HCT116 (cell line): Measurements from ENCODE around the gene C10orf53. TPM values are rescaled to one million over a fixed set of nuclear protein-coding genes. Genes with fewer than 3 reads are reported as not detected.

ENCODE experiments used
- ATAC-seq: fragments of 200-7000 bp; cut with Tn5 transposase; 2 replicates; pipeline ENCODE4 v1.9.1; 2020; ENCODE audit warnings: mild to moderate bottlenecking, moderate library complexity
- BruUV-seq: library from RNA; stranded (reverse); fragments of 400-500 nt; replicated peaks from 2 replicates; lab custom pipeline; 2021; lab: Mats Ljungman, UMichigan
- CTCF ChIA-PET: fragments of 300-600 bp; sonication (Branson Sonifier 250); formaldehyde crosslinking; loops from one replicate; lab custom pipeline; 2021; ENCODE audit warnings: antibody characterized with exemption; lab: Charles Lee
- POLR2A ChIA-PET: fragments of 300-600, 350-600 bp; sonication (Branson Sonifier 250); formaldehyde crosslinking; loops from one replicate; lab custom pipeline; 2021; ENCODE audit warnings: antibody characterized with exemption; lab: Charles Lee
- RAD21 ChIA-PET, 2 experiments: fragments of 300-600 bp; sonication (Branson Sonifier 250); formaldehyde crosslinking; loops; one replicate each; lab custom pipeline; 2023; ENCODE audit warnings: low total read pairs in 2 of 2; ENCODE audit not compliant: uncharacterized antibody in 2 of 2, unreplicated experiment in 2 of 2, low non-redundant PET in 1 of 2; lab: Charles Lee
- DNase-seq: peaks from one replicate; pipeline ENCODE4 v3.0.0-alpha.2; 2010; ENCODE audit warnings: low read depth, low spot score
- H2AFZ ChIP-seq: fragments of 200-600 bp; shearing (Covaris generic), sonication (generic); 2 replicates; pipeline ENCODE4 v1.6.1; 2017; ENCODE audit warnings: low read depth, mixed run types, mixed read lengths, antibody characterized with exemption, low read length; ENCODE audit not compliant: poor library complexity, severe bottlenecking
- H3K27ac ChIP-seq: 2 replicates; pipeline ENCODE4 v1.5.1; 2012; ENCODE audit warnings: low read depth, low read length
- H3K27me3 ChIP-seq: fragments of 200-600 bp; sonication (generic); 2 replicates; pipeline ENCODE4 v1.6.1; 2016; ENCODE audit warnings: mixed run types, low read length, mixed read lengths; ENCODE audit not compliant: insufficient read depth
- H3K36me3 ChIP-seq, 2 experiments: fragments of 200-500 bp in 1 of 2; fragments of 200-600 bp in 1 of 2; sonication (Bioruptor generic) in 1 of 2; sonication (generic) in 1 of 2; 2 replicates each; pipeline versions ENCODE4 v1.5.1 to v1.6.1; 2014 to 2016; ENCODE audit warnings: low read length in 2 of 2, inconsistent platforms in 1 of 2, mixed read lengths in 1 of 2, mixed run types in 1 of 2; ENCODE audit not compliant: insufficient read depth in 2 of 2, control insufficient read depth in 1 of 2
- H3K4me1 ChIP-seq, 2 experiments: fragments of 200-600 bp in 1 of 2; sonication (generic) in 1 of 2; 2 replicates each; pipeline versions ENCODE4 v1.5.1 to v1.6.1; 2012 to 2017; ENCODE audit warnings: low read length in 2 of 2, inconsistent platforms in 1 of 2, mild to moderate bottlenecking in 1 of 2, mixed read lengths in 1 of 2, mixed run types in 1 of 2, moderate library complexity in 1 of 2; ENCODE audit not compliant: insufficient read depth in 2 of 2, control insufficient read depth in 1 of 2
- H3K4me2 ChIP-seq: fragments of 200-600 bp; sonication (generic); 2 replicates; pipeline ENCODE4 v1.6.1; 2017; ENCODE audit warnings: mixed run types, low read length, mixed read lengths
- H3K4me3 ChIP-seq, 2 experiments: fragments of 200-600 bp in 1 of 2; sonication (generic) in 1 of 2; replicated peaks in 1 of 2; 2 replicates each; pipeline ENCODE4 v1.5.1; 2011 to 2016; ENCODE audit warnings: low read length in 2 of 2, control low read depth in 1 of 2, low read depth in 1 of 2, mild to moderate bottlenecking in 1 of 2, mixed read lengths in 1 of 2, mixed run types in 1 of 2
- H3K79me2 ChIP-seq: fragments of 200-600 bp; sonication (generic); 2 replicates; pipeline ENCODE4 v1.6.1; 2017; ENCODE audit warnings: mild to moderate bottlenecking, mixed run types, low read length, moderate library complexity, mixed read lengths; ENCODE audit not compliant: insufficient read depth
- H3K9ac ChIP-seq: fragments of 200-600 bp; sonication (generic); 2 replicates; pipeline ENCODE4 v1.6.1; 2016; ENCODE audit warnings: low read length, mixed read lengths
- H3K9me2 ChIP-seq: fragments of 200-600 bp; sonication (generic), shearing (Covaris generic); 2 replicates; pipeline ENCODE4 v1.6.1; 2017; ENCODE audit warnings: mixed run types, mild to moderate bottlenecking, moderate library complexity; ENCODE audit not compliant: insufficient read depth
- H3K9me3 ChIP-seq, 2 experiments: fragments of 200-500 bp in 1 of 2; fragments of 200-600 bp in 1 of 2; sonication (Bioruptor generic) in 1 of 2; sonication (generic) in 1 of 2; 2 replicates each; pipeline ENCODE4 v1.6.1; 2014 to 2017; ENCODE audit warnings: low read length in 2 of 2, mixed read lengths in 2 of 2, inconsistent platforms in 1 of 2, low read depth in 1 of 2, mild to moderate bottlenecking in 1 of 2, mixed run types in 1 of 2, moderate library complexity in 1 of 2; ENCODE audit not compliant: control insufficient read depth in 1 of 2, insufficient read depth in 1 of 2
- H4K20me1 ChIP-seq: fragments of 200-600 bp; sonication (generic), shearing (Covaris generic); 2 replicates; pipeline ENCODE4 v1.6.1; 2017; ENCODE audit warnings: mixed run types, mild to moderate bottlenecking, moderate library complexity; ENCODE audit not compliant: insufficient read depth
- CEBPB ChIP-seq: IDR thresholded peaks from 2 replicates; pipeline ENCODE4 v1.6.1; 2012; ENCODE audit warnings: low read depth
- EGR1 ChIP-seq: IDR thresholded peaks from 2 replicates; pipeline ENCODE4 v1.6.1; 2012; ENCODE audit warnings: low read depth
- EZH2 ChIP-seq: fragments of 200-600 bp; sonication (generic); IDR thresholded peaks from 2 replicates; pipeline ENCODE4 v1.6.1; 2017; ENCODE audit warnings: antibody characterized with exemption, mixed run types
- FOSL1 ChIP-seq: IDR thresholded peaks from 2 replicates; pipeline ENCODE4 v1.6.1; 2012; ENCODE audit warnings: low read depth
- POLR2A ChIP-seq: IDR thresholded peaks from 2 replicates; pipeline ENCODE4 v1.7.0; 2011; ENCODE audit warnings: borderline replicate concordance; ENCODE audit not compliant: insufficient read depth, insufficient read length; ENCODE audit errors: extremely low read depth
- RAD21 ChIP-seq: IDR thresholded peaks from 2 replicates; pipeline ENCODE4 v1.6.1; 2012; ENCODE audit warnings: low read depth, mild to moderate bottlenecking
- ZNF274 ChIP-seq: fragments of 200-500 bp; sonication (Bioruptor generic); IDR thresholded peaks from 2 replicates; pipeline ENCODE4 v1.6.1; 2014; ENCODE audit warnings: mild to moderate bottlenecking, low read depth, low read length, inconsistent platforms
- intact Hi-C: fragments of 100-400 bp; cut with micrococcal nuclease; formaldehyde crosslinking; loops from 2 replicates; pipeline ENCODE4 v1.10.0; 2022
- total RNA-seq: library from RNA; stranded (reverse); gene quantifications from one replicate; pipeline ENCODE4 v1.2.1, GENCODE V29; 2021; ENCODE audit not compliant: unreplicated experiment
- TF ChIP-seq, protein P1 (sequence below), 3 experiments: fragments of 200-600 bp in 1 of 3; sonication (generic) in 1 of 3; IDR thresholded peaks in 2 of 3; conservative IDR thresholded peaks in 1 of 3; 2 replicates each; pipeline ENCODE4 v1.5.1; 2012 to 2017; ENCODE audit warnings: low read depth in 2 of 3, low read length in 2 of 3, antibody characterized with exemption in 1 of 3, borderline replicate concordance in 1 of 3, control low read depth in 1 of 3, mild to moderate bottlenecking in 1 of 3, mixed read lengths in 1 of 3, mixed run types in 1 of 3, moderate library complexity in 1 of 3; ENCODE audit not compliant: insufficient read depth in 1 of 3
- TF ChIP-seq, protein P2 (sequence below): IDR thresholded peaks from 2 replicates; pipeline ENCODE4 v1.6.1; 2012; ENCODE audit warnings: low read depth
- TF ChIP-seq, protein P3 (sequence below): IDR thresholded peaks from 2 replicates; pipeline ENCODE4 v1.6.1; 2012

The C10orf53 gene
- total RNA-seq, 1 experiment from 2014 or later = not detected

DNA sequence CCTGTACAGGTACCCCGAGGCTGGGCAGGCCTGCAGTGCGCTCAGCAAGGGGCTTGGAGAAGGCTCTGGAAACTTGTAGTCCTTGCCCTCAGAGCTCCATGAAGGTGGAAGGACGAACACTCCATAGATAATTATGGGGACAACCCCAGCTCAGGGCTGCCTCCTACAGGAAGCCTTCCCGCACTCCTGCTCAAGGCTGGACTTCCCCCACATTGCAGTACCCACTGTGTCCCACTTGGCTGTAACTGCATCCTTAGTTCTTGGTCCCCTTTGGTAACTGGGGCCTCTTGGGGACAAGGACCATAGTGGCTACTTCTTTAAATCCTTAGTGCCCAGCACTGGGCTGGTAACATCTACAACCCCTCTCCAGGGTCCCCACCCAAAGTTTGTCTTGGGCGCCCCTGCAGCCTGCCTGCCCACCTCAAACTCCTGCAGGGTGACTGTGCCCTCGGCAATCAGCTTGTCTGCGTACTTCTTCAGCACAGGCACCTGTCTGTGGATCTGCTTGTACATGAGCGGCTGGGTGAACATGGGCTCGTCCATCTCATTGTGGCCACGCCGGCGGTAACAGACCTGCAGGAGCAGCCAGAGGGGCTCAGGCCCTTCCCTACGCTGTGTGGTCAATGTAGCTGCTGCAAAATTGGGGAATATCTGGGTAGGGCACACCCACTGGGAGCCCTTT is 65.6 kb downstream of the C10orf53 start:
- POLR2A ChIA-PET = no interaction called here
- RAD21 ChIA-PET = no interaction called here
- intact Hi-C loops = no loop called here
- no peaks in the 10 kb centered on the region for H3K4me1 ChIP-seq
- H2AFZ ChIP-seq = no peak overlapping the region
- H3K9me3 ChIP-seq = no peaks in the 10 kb centered on the region
- H3K4me3 ChIP-seq = no peak overlapping the region
- CTCF ChIA-PET = no interaction called here
- H3K27ac ChIP-seq = no peak overlapping the region
- H3K4me2 ChIP-seq = no peak overlapping the region
- no peaks in the 10 kb centered on the region for H3K9me2 ChIP-seq
- no TSS peak for BruUV-seq
- no peaks in the 10 kb centered on the region for H4K20me1 ChIP-seq
- no peaks in the 10 kb centered on the region for H3K79me2 ChIP-seq
- H3K27me3 ChIP-seq = no peaks in the 10 kb centered on the region
- no peak for DNase-seq
- H3K36me3 ChIP-seq = peaks cover 0 to 5% of the 10 kb centered on the region in 2 experiments; a peak in 2 of 4 replicates
- no peak overlapping the region for H3K9ac ChIP-seq
- TF ChIP-seq POLR2A = no peak
- TF ChIP-seq, protein P1, sequence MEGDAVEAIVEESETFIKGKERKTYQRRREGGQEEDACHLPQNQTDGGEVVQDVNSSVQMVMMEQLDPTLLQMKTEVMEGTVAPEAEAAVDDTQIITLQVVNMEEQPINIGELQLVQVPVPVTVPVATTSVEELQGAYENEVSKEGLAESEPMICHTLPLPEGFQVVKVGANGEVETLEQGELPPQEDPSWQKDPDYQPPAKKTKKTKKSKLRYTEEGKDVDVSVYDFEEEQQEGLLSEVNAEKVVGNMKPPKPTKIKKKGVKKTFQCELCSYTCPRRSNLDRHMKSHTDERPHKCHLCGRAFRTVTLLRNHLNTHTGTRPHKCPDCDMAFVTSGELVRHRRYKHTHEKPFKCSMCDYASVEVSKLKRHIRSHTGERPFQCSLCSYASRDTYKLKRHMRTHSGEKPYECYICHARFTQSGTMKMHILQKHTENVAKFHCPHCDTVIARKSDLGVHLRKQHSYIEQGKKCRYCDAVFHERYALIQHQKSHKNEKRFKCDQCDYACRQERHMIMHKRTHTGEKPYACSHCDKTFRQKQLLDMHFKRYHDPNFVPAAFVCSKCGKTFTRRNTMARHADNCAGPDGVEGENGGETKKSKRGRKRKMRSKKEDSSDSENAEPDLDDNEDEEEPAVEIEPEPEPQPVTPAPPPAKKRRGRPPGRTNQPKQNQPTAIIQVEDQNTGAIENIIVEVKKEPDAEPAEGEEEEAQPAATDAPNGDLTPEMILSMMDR (IDR thresholded peaks at IDR 0.05 in 2 of 3, conservative IDR thresholded peaks at IDR 0.05 in 1 of 3; ENCODE audit: borderline replicate concordance in 1 of 3, insufficient read depth in 1 of 3, low read depth in 2 of 3, low read length in 2 of 3) = peak in 2 of 3 experiments; percentile 7 to 43; a peak in 2 of 6 replicates
- peak; percentile 72 for ATAC-seq

DNA sequence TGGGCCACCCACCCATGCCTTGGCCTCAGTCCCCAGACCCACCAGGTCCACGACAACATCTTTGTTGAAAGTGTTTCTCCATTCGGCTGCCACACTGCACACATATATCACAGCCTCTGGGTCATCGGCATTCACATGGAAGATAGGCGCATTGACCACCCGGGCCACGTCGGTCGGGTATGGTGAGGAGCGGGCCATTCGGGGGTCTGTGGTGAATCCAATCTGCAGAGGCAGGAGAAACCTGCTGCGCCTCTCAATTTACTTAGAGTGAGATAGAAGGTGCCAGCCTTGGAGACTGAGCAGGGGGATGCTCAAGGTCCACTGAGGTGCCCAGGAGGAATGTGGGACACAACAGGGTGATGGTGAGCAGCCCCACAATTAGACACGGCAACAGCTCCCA is 66.3 kb downstream of the C10orf53 start:
- Histone ChIP-seq H3K4me2 (no peak overlapping the region), H3K9me3 (no peaks in the 10 kb centered on the region), H3K27me3 (no peaks in the 10 kb centered on the region), H3K36me3 (peaks cover 0 to 5% of the 10 kb centered on the region in 2 experiments; a peak in 2 of 4 replicates), H3K9me2 (no peaks in the 10 kb centered on the region), H3K9ac (no peak overlapping the region), H2AFZ (no peak overlapping the region), H3K27ac (no peak overlapping the region), H3K4me3 (no peak overlapping the region), H3K79me2 (no peaks in the 10 kb centered on the region), H3K4me1 (no peaks in the 10 kb centered on the region), H4K20me1 (no peaks in the 10 kb centered on the region)
- intact Hi-C loops = no loop called here
- DNase-seq = no peak
- no peak for ATAC-seq
- RAD21 ChIA-PET = no interaction called here
- POLR2A ChIA-PET = no interaction called here
- no peak for TF ChIP-seq CEBPB
- TF ChIP-seq, protein P1 (IDR thresholded peaks at IDR 0.05 in 2 of 3, conservative IDR thresholded peaks at IDR 0.05 in 1 of 3; ENCODE audit: borderline replicate concordance in 1 of 3, insufficient read depth in 1 of 3, low read depth in 2 of 3, low read length in 2 of 3) = no peak
- TF ChIP-seq EGR1 = no peak
- no peak for TF ChIP-seq ZNF274
- no peak for TF ChIP-seq FOSL1
- no peak for TF ChIP-seq EZH2
- TF ChIP-seq RAD21 = no peak
- TF ChIP-seq, protein P2, sequence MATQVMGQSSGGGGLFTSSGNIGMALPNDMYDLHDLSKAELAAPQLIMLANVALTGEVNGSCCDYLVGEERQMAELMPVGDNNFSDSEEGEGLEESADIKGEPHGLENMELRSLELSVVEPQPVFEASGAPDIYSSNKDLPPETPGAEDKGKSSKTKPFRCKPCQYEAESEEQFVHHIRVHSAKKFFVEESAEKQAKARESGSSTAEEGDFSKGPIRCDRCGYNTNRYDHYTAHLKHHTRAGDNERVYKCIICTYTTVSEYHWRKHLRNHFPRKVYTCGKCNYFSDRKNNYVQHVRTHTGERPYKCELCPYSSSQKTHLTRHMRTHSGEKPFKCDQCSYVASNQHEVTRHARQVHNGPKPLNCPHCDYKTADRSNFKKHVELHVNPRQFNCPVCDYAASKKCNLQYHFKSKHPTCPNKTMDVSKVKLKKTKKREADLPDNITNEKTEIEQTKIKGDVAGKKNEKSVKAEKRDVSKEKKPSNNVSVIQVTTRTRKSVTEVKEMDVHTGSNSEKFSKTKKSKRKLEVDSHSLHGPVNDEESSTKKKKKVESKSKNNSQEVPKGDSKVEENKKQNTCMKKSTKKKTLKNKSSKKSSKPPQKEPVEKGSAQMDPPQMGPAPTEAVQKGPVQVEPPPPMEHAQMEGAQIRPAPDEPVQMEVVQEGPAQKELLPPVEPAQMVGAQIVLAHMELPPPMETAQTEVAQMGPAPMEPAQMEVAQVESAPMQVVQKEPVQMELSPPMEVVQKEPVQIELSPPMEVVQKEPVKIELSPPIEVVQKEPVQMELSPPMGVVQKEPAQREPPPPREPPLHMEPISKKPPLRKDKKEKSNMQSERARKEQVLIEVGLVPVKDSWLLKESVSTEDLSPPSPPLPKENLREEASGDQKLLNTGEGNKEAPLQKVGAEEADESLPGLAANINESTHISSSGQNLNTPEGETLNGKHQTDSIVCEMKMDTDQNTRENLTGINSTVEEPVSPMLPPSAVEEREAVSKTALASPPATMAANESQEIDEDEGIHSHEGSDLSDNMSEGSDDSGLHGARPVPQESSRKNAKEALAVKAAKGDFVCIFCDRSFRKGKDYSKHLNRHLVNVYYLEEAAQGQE = no peak
- TF ChIP-seq, protein P3, sequence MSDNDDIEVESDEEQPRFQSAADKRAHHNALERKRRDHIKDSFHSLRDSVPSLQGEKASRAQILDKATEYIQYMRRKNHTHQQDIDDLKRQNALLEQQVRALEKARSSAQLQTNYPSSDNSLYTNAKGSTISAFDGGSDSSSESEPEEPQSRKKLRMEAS = no peak
- BruUV-seq = no TSS peak
- CTCF ChIA-PET = no interaction called here
